Stimulated activated CD4-positive, alpha-beta T cell treated with anti-CD3 and anti-CD28 coated beads, Interleukin-12 subunit alpha, Interleukin-12 subunit beta, amount 100 ng/mL, for 48 hours (primary cell): ENCODE data around the gene CCDC121.

Experiments used
- DNase-seq, 3 donors: peaks; one replicate each; pipeline ENCODE4 v3.0.0-alpha.2; 2020; ENCODE audit warnings: low read depth in 2 of 3, low spot score in 1 of 3

The CCDC121 gene

GRCh38 chr2:27582695-27583389, 46.0 kb downstream of the CCDC121 start, which contains the start of gene ZNF512:
Gene ZNF512, plus strand, starts transcription at chr2:27583042. Its CDS starts 71 bp downstream, at chr2:27583113.
- peak; percentile 71 to 83 (median 79) for DNase-seq

DNA sequence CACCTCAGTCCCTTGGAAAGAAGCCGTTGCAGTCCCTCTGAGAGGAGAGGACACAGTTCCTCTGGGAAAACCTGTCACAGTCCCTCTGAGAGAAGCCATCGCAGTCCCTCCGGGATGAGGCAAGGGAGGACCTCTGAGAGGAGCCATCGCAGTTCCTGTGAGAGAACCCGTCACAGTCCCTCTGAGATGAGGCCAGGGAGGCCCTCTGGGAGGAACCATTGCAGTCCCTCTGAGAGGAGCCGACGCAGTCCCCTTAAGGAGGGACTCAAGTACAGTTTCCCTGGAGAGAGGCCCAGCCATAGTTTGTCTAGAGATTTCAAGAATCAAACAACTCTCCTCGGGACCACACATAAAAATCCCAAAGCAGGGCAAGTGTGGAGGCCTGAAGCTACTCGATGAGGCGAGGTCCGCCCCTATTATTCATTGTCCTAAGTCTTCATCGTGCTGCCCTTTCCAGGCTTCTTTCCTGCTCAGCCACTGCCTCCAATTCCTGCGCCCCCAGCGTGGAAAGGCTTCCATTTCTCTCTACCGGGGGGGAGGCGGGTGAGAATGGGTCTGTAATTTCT, 46.6 kb downstream of the CCDC121 start:
- no peak for DNase-seq

DNA sequence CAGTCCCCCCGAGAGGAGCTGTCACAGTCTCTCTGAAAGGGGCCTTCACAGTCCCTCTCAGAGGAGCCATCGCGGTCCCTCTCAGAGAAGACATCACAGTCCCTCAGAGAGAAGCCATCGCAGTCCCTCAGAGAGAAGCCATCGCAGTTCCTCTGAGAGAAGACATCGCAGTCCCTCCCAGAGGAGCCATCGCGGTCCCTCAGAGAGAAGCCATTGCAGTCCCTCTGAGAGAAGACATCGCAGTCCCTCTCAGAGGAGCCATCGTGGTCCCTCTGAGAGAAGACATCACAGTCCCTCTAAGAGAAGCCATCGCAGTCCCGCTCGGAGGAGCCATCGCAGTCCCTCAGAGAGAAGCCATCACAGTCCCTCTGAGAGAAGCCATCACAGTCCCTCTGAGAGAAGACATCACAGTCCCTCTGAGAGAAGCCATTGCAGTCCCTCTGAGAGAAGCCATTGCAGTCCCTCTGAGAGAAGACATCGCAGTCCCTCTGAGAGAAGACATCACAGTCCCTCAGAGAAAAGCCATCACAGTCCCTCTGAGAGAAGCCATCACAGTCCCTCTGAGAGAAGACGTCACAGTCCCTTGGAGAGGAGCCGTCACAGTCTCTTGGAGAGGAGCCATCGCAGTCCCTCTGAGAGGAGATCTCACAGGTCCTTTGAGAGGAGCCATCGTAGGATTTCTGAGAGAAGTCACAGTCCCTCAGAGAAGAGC, 47.2 kb downstream of the CCDC121 start:
- no peak for DNase-seq
